Stomach smooth muscle (tissue), 2 donors: ENCODE measurements around the gene IL31RA.
"Not testable (repeated sequence)": the region's sequence is repeated elsewhere in the genome, so short reads cannot be mapped to it uniquely, and the experiment has no call there.

ENCODE experiments used
- H3K27ac ChIP-seq: one replicate; pipeline ENCODE4 v1.7.0; 2013; ENCODE audit warnings: mild to moderate bottlenecking, low read length, inconsistent platforms
- H3K27me3 ChIP-seq, 2 donors: one replicate each; pipeline ENCODE4 v1.7.0; 2013; ENCODE audit warnings: low read length in 2 of 2; ENCODE audit not compliant: insufficient read depth in 2 of 2, control insufficient read depth in 1 of 2
- H3K36me3 ChIP-seq, 2 donors: one replicate each; pipeline ENCODE4 v1.7.0; 2013; ENCODE audit warnings: low read length in 2 of 2; ENCODE audit not compliant: control insufficient read depth in 2 of 2, insufficient read depth in 2 of 2
- H3K4me1 ChIP-seq: one replicate; pipeline ENCODE4 v1.7.0; 2013; ENCODE audit warnings: low read length; ENCODE audit not compliant: control insufficient read depth, insufficient read depth
- H3K4me3 ChIP-seq, 2 donors: one replicate each; pipeline ENCODE4 v1.7.0; 2013; ENCODE audit warnings: low read length in 2 of 2
- H3K9ac ChIP-seq, 2 donors: one replicate each; pipeline ENCODE4 v1.7.0; 2013; ENCODE audit warnings: low read length in 2 of 2, mild to moderate bottlenecking in 1 of 2
- H3K9me3 ChIP-seq, 2 donors: one replicate each; pipeline ENCODE4 v1.7.0; 2013; ENCODE audit warnings: low read length in 2 of 2; ENCODE audit not compliant: control insufficient read depth in 2 of 2
- donor health status: healthy.
- donor health status: Pancreatic carcinoma.

The IL31RA gene

DNA sequence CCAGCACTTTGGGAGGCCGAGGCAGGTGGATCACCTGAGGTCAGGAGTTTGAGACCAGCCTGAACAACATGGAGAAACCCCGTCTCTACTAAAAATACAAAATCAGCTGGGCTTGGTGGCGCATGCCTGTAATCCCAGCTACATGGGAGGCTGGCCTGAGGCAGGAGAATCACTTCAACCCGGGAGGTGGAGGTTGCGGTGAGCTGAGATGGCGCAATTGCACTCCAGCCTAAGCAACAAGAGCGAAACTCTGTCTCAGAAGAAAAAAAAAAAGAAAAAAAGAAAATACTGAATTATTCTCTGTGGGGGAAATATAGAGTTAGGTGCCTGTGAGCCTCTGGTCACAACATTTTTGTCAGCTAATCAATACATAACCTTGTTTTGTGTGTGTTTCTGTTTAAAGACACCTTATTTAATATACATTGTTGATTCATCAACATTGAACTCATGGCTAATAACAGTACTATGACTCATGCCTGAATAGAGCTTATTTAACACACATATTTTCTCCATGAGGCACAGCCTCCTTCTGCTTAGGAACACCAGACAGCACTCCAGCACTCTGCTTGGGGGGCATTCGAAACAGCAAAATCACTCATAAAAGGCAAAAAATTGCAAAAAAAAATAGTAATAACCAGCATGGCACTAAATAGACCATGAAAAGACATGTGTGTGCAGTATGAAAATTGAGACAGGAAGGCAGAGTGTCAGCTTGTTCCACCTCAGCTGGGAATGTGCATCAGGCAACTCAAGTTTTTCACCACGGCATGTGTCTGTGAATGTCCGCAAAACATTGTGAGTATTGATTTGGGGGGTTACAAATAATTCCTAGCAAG, at the start of gene IL31RA:
TSS of gene IL31RA (plus strand) at position 519 of the 836 bp plus-strand sequence. CDS start at position 733, 214 bp downstream.
- Histone ChIP-seq H3K27me3 (no peaks in the 10 kb centered on the region), H3K9ac (peak within 1 kb of the TSS in 1 of 2 donors; percentile 7), H3K27ac (no peak within 1 kb of the TSS), H3K4me1 (no peaks in the 10 kb centered on the region), H3K4me3 (peak within 1 kb of the TSS; percentile 32 to 35), H3K36me3 (no peaks in the 10 kb centered on the region), H3K9me3 (no peaks in the 10 kb centered on the region)

DNA sequence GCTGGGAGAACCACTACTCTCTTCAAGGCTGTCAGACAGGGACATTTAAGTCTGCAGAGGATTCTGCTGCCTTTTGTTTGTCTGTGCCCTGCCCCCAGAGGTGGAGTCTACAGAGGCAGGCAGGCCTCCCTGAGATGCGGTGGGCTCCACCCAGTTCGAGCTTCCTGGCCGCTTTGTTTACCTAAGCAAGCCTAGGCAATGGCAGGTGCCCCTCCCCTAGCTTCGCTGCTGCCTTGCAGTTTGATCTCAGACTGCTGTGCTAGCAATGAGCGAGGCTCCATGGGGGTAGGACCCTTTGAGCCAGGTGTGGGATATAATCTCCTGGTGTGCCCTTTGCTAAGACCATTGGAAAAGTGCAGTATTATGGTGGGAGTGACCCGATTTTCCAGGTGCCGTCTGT, 42.3 kb upstream of the IL31RA start:
- H3K36me3 ChIP-seq, H3K27ac ChIP-seq, H3K4me1 ChIP-seq, H3K9me3 ChIP-seq, H3K4me3 ChIP-seq, H3K9ac ChIP-seq, H3K27me3 ChIP-seq: not testable (repeated sequence)

DNA sequence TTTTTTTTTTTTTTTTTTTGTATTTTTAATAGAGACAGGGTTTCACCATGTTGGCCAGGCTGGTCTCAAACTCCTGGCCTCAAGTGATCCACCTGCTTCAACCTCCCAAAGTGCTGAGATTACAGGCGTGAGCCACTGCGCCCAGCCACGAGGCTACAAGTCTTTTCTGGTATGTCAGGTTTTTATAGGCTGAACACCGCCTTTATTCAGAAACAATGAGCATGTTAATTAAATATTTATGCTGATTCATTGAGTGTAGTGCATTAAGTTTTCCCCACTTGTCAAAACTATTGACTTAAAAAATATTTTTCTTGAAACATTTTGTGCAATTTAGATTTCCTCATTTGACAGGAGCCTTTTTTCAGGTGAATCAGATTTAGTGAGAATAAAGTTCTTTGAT, 35.2 kb upstream of the IL31RA start:
- not testable (repeated sequence) for H3K27ac ChIP-seq, H3K9ac ChIP-seq, H3K4me3 ChIP-seq, H3K27me3 ChIP-seq, H3K4me1 ChIP-seq, H3K9me3 ChIP-seq, H3K36me3 ChIP-seq

DNA sequence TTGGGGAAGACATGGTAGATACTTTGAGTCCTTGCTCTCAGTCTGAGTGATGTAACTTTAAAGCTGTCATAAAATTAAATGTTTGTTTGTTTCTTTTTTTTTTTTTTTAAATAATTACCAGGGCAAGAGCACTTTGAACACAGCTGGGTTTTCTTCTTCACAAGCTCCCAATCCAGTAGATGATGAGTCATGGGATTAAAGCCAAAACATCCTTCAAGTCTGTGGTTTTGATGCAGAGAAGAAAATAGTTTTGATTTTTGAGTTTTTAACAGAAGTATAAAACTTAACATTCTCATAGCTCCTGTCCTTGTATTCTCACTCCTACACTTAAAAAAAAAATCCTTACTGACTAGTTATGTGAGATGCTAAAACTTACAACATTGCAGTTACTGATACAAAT, 34.8 kb upstream of the IL31RA start:
- H3K4me1 ChIP-seq: no peaks in the 10 kb centered on the region
- H3K36me3 ChIP-seq: no peaks in the 10 kb centered on the region
- H3K4me3 ChIP-seq: no peak overlapping the region
- H3K9ac ChIP-seq: no peak overlapping the region
- H3K27me3 ChIP-seq: peaks cover 2 to 3% of the 10 kb centered on the region in 2 donors
- H3K27ac ChIP-seq: no peak overlapping the region
- H3K9me3 ChIP-seq: no peaks in the 10 kb centered on the region

DNA sequence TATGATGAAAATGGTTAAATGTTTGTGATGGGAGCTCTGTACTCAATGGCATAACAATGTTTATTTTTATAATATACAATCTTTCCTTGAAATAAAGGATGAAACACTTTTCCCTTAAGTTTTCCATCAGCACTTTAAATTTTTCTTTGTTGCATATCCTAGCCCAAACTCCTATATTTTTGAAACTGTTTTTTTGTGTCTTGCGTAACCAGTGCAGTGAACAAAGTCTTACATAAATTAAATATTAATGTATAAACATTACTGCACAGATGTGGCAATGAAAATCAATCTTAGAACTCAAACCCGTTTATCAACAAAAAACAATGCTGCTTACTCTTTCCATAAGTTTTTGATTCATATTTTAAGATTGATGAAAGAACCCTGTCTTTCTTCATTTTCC, 34.1 kb upstream of the IL31RA start:
- Histone ChIP-seq H3K9ac (no peak overlapping the region), H3K4me1 (no peaks in the 10 kb centered on the region), H3K36me3 (no peaks in the 10 kb centered on the region), H3K4me3 (no peak overlapping the region), H3K9me3 (no peaks in the 10 kb centered on the region), H3K27me3 (peaks cover 2 to 10% of the 10 kb centered on the region in 2 donors), H3K27ac (no peak overlapping the region)

DNA sequence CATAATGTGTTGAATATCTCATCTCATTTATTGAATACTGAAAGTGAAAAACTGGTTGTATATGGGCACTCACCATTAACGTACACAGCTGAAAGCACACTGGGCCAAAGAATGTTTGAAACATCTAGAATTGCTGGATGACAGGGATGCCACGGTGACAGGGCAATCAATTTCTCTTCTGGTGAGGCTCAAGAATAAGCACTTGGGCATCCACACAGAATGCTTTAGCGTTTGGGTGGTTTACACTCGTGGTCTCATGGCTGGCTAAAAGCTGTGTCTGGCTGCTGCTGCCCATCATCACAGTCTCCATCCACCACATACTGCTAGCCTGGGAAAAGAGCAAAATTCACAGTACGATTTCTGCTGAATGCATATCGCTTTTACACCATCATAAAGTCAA, 30.7 kb upstream of the IL31RA start:
- Histone ChIP-seq H3K27me3 (peaks cover 5 to 26% of the 10 kb centered on the region in 2 donors), H3K9me3 (no peaks in the 10 kb centered on the region), H3K27ac (no peak overlapping the region), H3K9ac (no peak overlapping the region), H3K36me3 (no peaks in the 10 kb centered on the region), H3K4me3 (no peak overlapping the region), H3K4me1 (no peaks in the 10 kb centered on the region)

DNA sequence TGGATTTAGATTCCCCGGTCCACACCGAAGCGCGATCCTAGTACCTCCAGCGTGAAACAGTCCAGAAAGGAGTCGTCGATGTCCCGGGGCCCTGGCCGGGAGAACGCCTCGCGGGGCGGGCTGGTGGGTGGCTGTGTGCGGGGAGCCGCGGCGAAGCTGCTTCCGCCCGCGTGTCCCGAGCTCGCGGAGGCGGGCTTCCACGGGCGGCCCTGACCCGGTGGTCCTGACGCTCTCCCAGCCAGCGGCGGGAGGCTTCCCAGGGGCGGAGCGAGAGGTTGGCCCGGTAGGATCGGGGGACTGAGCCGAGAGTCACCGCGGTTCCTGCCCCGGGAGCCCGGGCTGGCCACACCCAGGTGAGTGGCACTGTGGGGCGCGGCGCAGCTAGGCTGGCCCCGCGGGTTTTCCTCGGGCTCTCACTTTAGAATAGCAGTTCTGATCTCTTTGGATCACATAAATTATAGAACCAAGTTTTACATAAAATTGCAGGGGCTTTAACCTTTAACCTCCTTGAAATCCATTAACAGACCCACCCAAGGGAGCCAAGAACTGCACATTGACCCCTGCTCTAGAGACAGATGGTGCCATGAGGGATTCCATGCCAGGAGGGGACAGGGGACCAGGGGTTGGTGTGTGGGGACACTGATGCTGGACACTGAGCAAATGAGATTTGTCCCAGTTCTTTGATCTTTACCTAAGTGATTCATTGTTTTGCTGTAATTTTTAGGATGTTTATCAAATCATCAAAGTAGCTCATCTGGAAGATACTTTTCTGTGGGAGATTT, 29.2 kb upstream of the IL31RA start:
- Histone ChIP-seq H3K4me3 (peak overlapping the region; percentile 37 to 44), H3K4me1 (no peaks in the 10 kb centered on the region), H3K27ac (no peak overlapping the region), H3K9ac (no peak overlapping the region), H3K9me3 (no peaks in the 10 kb centered on the region), H3K36me3 (no peaks in the 10 kb centered on the region), H3K27me3 (peaks cover 5 to 26% of the 10 kb centered on the region in 2 donors)

DNA sequence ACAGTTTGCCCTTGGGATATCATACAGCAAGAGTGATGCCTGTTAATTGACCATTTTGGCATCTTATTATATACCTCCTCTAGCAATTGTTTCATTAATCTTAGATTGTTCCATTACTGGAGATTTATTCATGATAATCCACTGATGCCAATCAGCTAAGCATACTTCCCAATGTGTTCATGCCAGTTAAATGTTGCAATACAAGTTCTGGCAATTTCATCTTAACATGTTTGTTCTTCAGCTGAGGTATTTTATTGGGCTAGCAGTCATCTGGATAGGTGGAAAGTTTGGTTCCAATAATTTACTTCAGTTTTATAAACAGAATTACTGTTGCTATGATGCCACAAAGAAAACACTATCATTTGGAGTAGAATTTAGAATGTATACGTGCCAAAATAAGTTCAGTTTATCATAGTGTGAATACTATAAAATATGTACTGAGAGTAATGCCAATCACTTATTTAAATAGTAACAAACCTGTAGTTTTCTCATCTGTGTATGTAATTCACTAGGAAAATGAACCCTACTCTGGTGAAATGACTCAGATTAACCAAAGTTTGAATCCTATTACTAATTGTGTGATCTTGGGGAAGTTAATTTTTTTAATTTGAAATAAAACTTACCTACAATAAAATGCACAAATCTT, 27.9 kb upstream of the IL31RA start:
- no peaks in the 10 kb centered on the region for H3K36me3 ChIP-seq
- H3K27ac ChIP-seq: no peak overlapping the region
- no peaks in the 10 kb centered on the region for H3K4me1 ChIP-seq
- H3K4me3 ChIP-seq: no peak overlapping the region
- H3K9ac ChIP-seq: no peak overlapping the region
- H3K27me3 ChIP-seq: peaks cover 5 to 26% of the 10 kb centered on the region in 2 donors
- no peaks in the 10 kb centered on the region for H3K9me3 ChIP-seq

DNA sequence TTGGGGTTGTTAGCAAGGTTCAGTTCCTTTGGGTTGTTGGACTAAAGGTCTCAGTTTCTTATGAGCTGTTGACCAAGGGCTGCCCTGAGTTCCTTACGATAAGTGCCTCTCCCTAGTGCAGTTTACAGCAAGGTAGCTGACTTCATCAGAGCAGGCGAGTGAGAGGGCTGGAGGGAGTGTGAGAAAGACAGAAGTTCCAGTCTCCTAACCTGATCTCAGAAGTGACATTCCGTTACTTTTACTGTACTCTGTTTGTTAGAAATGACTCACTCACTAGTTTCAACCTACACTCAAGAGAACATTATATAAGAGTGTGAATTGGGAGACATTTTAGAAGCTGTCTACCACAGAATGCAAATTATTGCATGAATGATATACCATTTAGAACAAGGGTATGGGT, 21.2 kb upstream of the IL31RA start:
- H3K9ac ChIP-seq: no peak overlapping the region
- H3K4me3 ChIP-seq: no peak overlapping the region
- H3K27ac ChIP-seq: no peak overlapping the region
- H3K9me3 ChIP-seq: no peaks in the 10 kb centered on the region
- H3K4me1 ChIP-seq: no peaks in the 10 kb centered on the region
- H3K36me3 ChIP-seq: no peaks in the 10 kb centered on the region
- H3K27me3 ChIP-seq: no peaks in the 10 kb centered on the region

DNA sequence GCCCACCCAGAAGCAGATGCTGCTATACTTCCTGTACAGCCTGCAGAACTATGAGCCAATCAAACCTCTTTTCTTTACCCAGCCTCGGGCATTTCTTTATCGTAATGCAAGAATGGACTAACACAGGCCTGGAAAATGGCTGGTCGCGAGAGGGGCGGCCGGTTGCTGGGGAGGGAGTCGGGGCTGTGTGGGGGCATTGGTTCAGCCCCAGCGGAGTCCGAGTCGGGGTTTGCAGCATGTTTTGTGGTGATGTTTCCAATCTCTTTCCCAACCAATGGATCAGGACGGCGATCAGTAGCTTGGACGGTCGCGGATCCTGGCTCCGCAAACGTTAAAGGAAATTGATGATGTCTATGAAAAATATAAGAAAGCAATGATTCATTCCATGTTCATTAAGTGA, 18.7 kb upstream of the IL31RA start:
- H3K4me3 ChIP-seq: no peak overlapping the region
- H3K4me1 ChIP-seq: no peaks in the 10 kb centered on the region
- no peaks in the 10 kb centered on the region for H3K9me3 ChIP-seq
- H3K36me3 ChIP-seq: no peaks in the 10 kb centered on the region
- H3K9ac ChIP-seq: no peak overlapping the region
- no peak overlapping the region for H3K27ac ChIP-seq
- H3K27me3 ChIP-seq: no peaks in the 10 kb centered on the region
